ENCODE measurements around the gene SAMMSON.

The SAMMSON gene

GRCh38 chr3:69999140-70000027, at the start of gene SAMMSON:
Gene SAMMSON (plus strand): TSS chr3:69999733.
- FAIRE-seq (no peak), DNase-seq (ENCODE audit: insufficient read length, low spot score) (no peak)

- FAIRE-seq (no peak), DNase-seq (ENCODE audit: insufficient read length, low spot score) (no peak)
These were observed 47.9 kb upstream of the SAMMSON start for GRCh38 chr3:69951616-69952015.

- DNase-seq (ENCODE audit: insufficient read length, low spot score) = no peak
- no peak for FAIRE-seq
These were observed 40.0 kb upstream of the SAMMSON start for GRCh38 chr3:69959581-69959980.

- no peak for DNase-seq (ENCODE audit: insufficient read length, low spot score)
- FAIRE-seq = no peak
These were observed 37.7 kb upstream of the SAMMSON start for GRCh38 chr3:69961706-69962439.

GRCh38 chr3:69963643-69964042, 35.9 kb upstream of the SAMMSON start:
- FAIRE-seq = no peak
- DNase-seq (ENCODE audit: insufficient read length, low spot score) = no peak

- no peak for FAIRE-seq
These were observed 32.4 kb upstream of the SAMMSON start for GRCh38 chr3:69967156-69967555.

GRCh38 chr3:69970827-69971226, 28.7 kb upstream of the SAMMSON start:
- FAIRE-seq (no peak), DNase-seq (ENCODE audit: insufficient read length, low spot score) (no peak)

More at GRCh38 chr3:69967156-69967555, 32.4 kb upstream of the SAMMSON start:
- DNase-seq (ENCODE audit: insufficient read length, low spot score) = no peak

- FAIRE-seq = no peak
- no peak for DNase-seq (ENCODE audit: insufficient read length, low spot score)
These were observed 26.9 kb upstream of the SAMMSON start for GRCh38 chr3:69972672-69973071.

- FAIRE-seq (no peak), DNase-seq (ENCODE audit: insufficient read length, low spot score) (no peak)
These were observed 23.5 kb upstream of the SAMMSON start for GRCh38 chr3:69976021-69976420.

- no peak for FAIRE-seq
These were observed 15.8 kb upstream of the SAMMSON start for GRCh38 chr3:69983546-69984265.

GRCh38 chr3:69985266-69985665, 14.3 kb upstream of the SAMMSON start:
- no peak for FAIRE-seq
- DNase-seq (ENCODE audit: insufficient read length, low spot score) = no peak

More at GRCh38 chr3:69983546-69984265, 15.8 kb upstream of the SAMMSON start:
- DNase-seq (ENCODE audit: insufficient read length, low spot score) = no peak

- DNase-seq (ENCODE audit: insufficient read length, low spot score) (no peak), FAIRE-seq (no peak)
These were observed 13.1 kb upstream of the SAMMSON start for GRCh38 chr3:69986419-69986818.

- DNase-seq (ENCODE audit: insufficient read length, low spot score) = no peak
- no peak for FAIRE-seq
These were observed 11.7 kb upstream of the SAMMSON start for GRCh38 chr3:69987833-69988232.

GRCh38 chr3:69993757-69994156, 5.8 kb upstream of the SAMMSON start:
- no peak for DNase-seq (ENCODE audit: insufficient read length, low spot score)

GRCh38 chr3:69994919-69995318, 4.6 kb upstream of the SAMMSON start:
- FAIRE-seq = no peak
- DNase-seq (ENCODE audit: insufficient read length, low spot score) = no peak

More at GRCh38 chr3:69993757-69994156, 5.8 kb upstream of the SAMMSON start:
- FAIRE-seq = no peak

GRCh38 chr3:69997631-69998307, 1.8 kb upstream of the SAMMSON start:
- DNase-seq (ENCODE audit: insufficient read length, low spot score) = no peak
- no peak for FAIRE-seq

- FAIRE-seq (no peak), DNase-seq (ENCODE audit: insufficient read length, low spot score) (no peak)
These were observed 784 bp upstream of the SAMMSON start for GRCh38 chr3:69998759-69999139.

GRCh38 chr3:70000028-70000410, 486 bp downstream of the SAMMSON start:
- DNase-seq (ENCODE audit: insufficient read length, low spot score) (no peak), FAIRE-seq (no peak)

- FAIRE-seq = no peak
- no peak for DNase-seq (ENCODE audit: insufficient read length, low spot score)
These were observed 1.1 kb downstream of the SAMMSON start for GRCh38 chr3:70000563-70001081.

- no peak for FAIRE-seq
- no peak for DNase-seq (ENCODE audit: insufficient read length, low spot score)
These were observed 3.6 kb downstream of the SAMMSON start for GRCh38 chr3:70003119-70003518.

Data from GM19239 (cell line).